ENCODE measurements around the gene RFTN1. TPM values are rescaled to one million over a fixed set of nuclear protein-coding genes. Genes with fewer than 3 reads are reported as not detected.

RFTN1 gene
- total and polyA plus RNA-seq, 7 experiments from 2014 or later = 44.8 to 68.8 (median 53.2) TPM

DNA sequence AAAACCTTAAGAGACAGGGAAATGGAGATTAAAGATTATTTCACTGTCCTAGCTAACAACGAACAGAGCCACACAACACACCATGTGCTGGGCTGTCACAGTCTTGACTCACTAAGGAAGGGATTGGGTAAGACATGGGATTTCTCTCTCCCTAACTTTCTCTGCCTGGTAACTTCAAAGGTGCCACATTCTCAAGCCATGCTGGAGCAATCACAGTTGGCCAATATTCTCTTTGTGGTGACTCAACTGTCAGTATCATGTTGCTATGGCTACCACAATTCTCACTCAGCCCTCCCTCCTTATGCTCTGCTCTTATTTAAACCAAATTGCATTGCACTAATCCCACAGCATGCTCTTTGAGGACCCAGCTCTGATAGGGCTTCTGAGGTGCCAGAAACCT lies 174.5 kb downstream of the RFTN1 start:
- H3K4me1 ChIP-seq (ENCODE audit: control insufficient read depth in 2 of 2, insufficient read depth in 2 of 2, low read length in 2 of 2) = peaks cover 22% of the 10 kb centered on the region in 2 donors
- no peaks in the 10 kb centered on the region for H3K27me3 Mint-ChIP-seq
- ATAC-seq (peak; percentile 76), DNase-seq (peak in 1 of 9 donors; percentile 29)
- intact Hi-C loops (cut with micrococcal nuclease) = loop anchor here (1.0 to 5.0 kb wide), 4 partner anchors 33 to 174 kb away; partner anchors contain the start of gene RFTN1 (in 1 of the 2)
- no peaks in the 10 kb centered on the region for H3K27me3 ChIP-seq (ENCODE audit: control insufficient read depth in 2 of 2, insufficient read depth in 2 of 2, low read length in 2 of 2)
- peak overlapping the region; percentile 69 to 92 (median 81) for H3K27ac Mint-ChIP-seq
- H3K4me1 Mint-ChIP-seq = peaks cover 48 to 87% (median 81%) of the 10 kb centered on the region in 7 donors
- CTCF ChIA-PET = interaction anchor here (1.8 to 3.3 kb wide), 2 partner anchors 19 to 49 kb away, joined by 5 to 12 read pairs; no protein-coding TSS in a partner anchor
- no peak overlapping the region for H3K4me3 ChIP-seq (ENCODE audit: low read length)
- H3K36me3 Mint-ChIP-seq = peaks cover 22 to 61% (median 45%) of the 10 kb centered on the region in 5 donors
- peak overlapping the region in 7 of 10 donors; percentile 0 to 70 (median 46) for H3K4me3 Mint-ChIP-seq
- H3K9me3 Mint-ChIP-seq = peaks cover 0 to 7% (median 0%) of the 10 kb centered on the region in 11 donors
- H3K27ac ChIP-seq (ENCODE audit: low read depth, low read length) = peak overlapping the region; percentile 62
- no peaks in the 10 kb centered on the region for H3K9me3 ChIP-seq (ENCODE audit: control insufficient read depth in 2 of 3, low read length in 3 of 3)
- H3K36me3 ChIP-seq (ENCODE audit: control insufficient read depth in 2 of 3, insufficient read depth in 3 of 3, low read length in 3 of 3) = peaks cover 0 to 47% (median 4%) of the 10 kb centered on the region in 3 experiments
- POLR2A ChIA-PET = interaction anchor here (1.0 to 1.9 kb wide), 8 partner anchors 8 to 52 kb away, joined by 3 to 9 read pairs (median 4); no protein-coding TSS in a partner anchor

- ChIA-PET POLR2A (interaction anchor here (0.7 to 2.4 kb wide), 15 partner anchors 9 to 73 kb away, joined by 3 to 9 read pairs (median 4); partner anchors contain the start of genes DPH3 and OXNAD1), CTCF (interaction anchor here (0.7 to 3.3 kb wide), 3 partner anchors 18 to 66 kb away, joined by 3 to 12 read pairs (median 5); no protein-coding TSS in a partner anchor)
- Histone ChIP-seq H3K36me3 (ENCODE audit: control insufficient read depth in 2 of 3, insufficient read depth in 3 of 3, low read length in 3 of 3) (peaks cover 0 to 43% (median 0%) of the 10 kb centered on the region in 3 experiments), H3K27ac (ENCODE audit: low read depth, low read length) (peak overlapping the region; percentile 62), H3K4me1 (ENCODE audit: control insufficient read depth in 2 of 2, insufficient read depth in 2 of 2, low read length in 2 of 2) (peaks cover 22% of the 10 kb centered on the region in 2 donors), H3K27me3 (ENCODE audit: control insufficient read depth in 2 of 2, insufficient read depth in 2 of 2, low read length in 2 of 2) (no peaks in the 10 kb centered on the region), H3K9me3 (ENCODE audit: control insufficient read depth in 2 of 3, low read length in 3 of 3) (no peaks in the 10 kb centered on the region), H3K4me3 (ENCODE audit: low read length) (no peak overlapping the region)
- Mint-ChIP-seq H3K4me1 (peaks cover 43 to 86% (median 72%) of the 10 kb centered on the region in 7 donors), H3K27me3 (no peaks in the 10 kb centered on the region), H3K4me3 (peak overlapping the region; percentile 46 to 75 (median 66)), H3K9me3 (peaks cover 0 to 1% (median 0%) of the 10 kb centered on the region in 11 donors), H3K36me3 (peaks cover 14 to 57% (median 41%) of the 10 kb centered on the region in 5 donors), H3K27ac (peak overlapping the region; percentile 79 to 92 (median 85))
- intact Hi-C loops (cut with micrococcal nuclease) = loop anchor here (1.0 to 5.0 kb wide), 4 partner anchors 34 to 175 kb away; partner anchors contain the start of gene RFTN1 (in 1 of the 2)
- DNase-seq (peak in 8 of 9 donors; percentile 32 to 60 (median 56)), ATAC-seq (peak; percentile 83)
These were observed 175.5 kb downstream of the RFTN1 start for GRCh38 chr3:16337856-16338540.

GRCh38 chr3:16336825-16337224 lies 176.7 kb downstream of the RFTN1 start:
- ChIA-PET CTCF (interaction anchor here (0.8 to 3.3 kb wide), 3 partner anchors 18 to 192 kb away, joined by 3 to 12 read pairs (median 6); no protein-coding TSS in a partner anchor), POLR2A (interaction anchor here (0.8 to 2.4 kb wide), 4 partner anchors 20 to 160 kb away, joined by 3 to 6 read pairs (median 4); no protein-coding TSS in a partner anchor)
- Mint-ChIP-seq H3K4me3 (peak overlapping the region in 2 of 10 donors; percentile 6 to 65), H3K36me3 (peaks cover 23 to 61% (median 52%) of the 10 kb centered on the region in 5 donors), H3K27ac (peak overlapping the region in 8 of 9 donors; percentile 45 to 92 (median 81)), H3K4me1 (peaks cover 39 to 93% (median 78%) of the 10 kb centered on the region in 7 donors), H3K9me3 (peaks cover 0 to 10% (median 4%) of the 10 kb centered on the region in 11 donors), H3K27me3 (no peaks in the 10 kb centered on the region)
- Histone ChIP-seq H3K27ac (ENCODE audit: low read depth, low read length) (peak overlapping the region; percentile 11), H3K27me3 (ENCODE audit: control insufficient read depth in 2 of 2, insufficient read depth in 2 of 2, low read length in 2 of 2) (no peaks in the 10 kb centered on the region), H3K9me3 (ENCODE audit: control insufficient read depth in 2 of 3, low read length in 3 of 3) (peaks cover 0 to 1% (median 0%) of the 10 kb centered on the region in 3 experiments), H3K36me3 (ENCODE audit: control insufficient read depth in 2 of 3, insufficient read depth in 3 of 3, low read length in 3 of 3) (peaks cover 0 to 53% (median 0%) of the 10 kb centered on the region in 3 experiments), H3K4me3 (ENCODE audit: low read length) (no peak overlapping the region), H3K4me1 (ENCODE audit: control insufficient read depth in 2 of 2, insufficient read depth in 2 of 2, low read length in 2 of 2) (peaks cover 22% of the 10 kb centered on the region in 2 donors)
- intact Hi-C loops (cut with micrococcal nuclease) = loop anchor here (5.0 kb wide), 2 partner anchors 35 kb away; no protein-coding TSS in a partner anchor
- ATAC-seq = no peak
- DNase-seq = no peak

DNA sequence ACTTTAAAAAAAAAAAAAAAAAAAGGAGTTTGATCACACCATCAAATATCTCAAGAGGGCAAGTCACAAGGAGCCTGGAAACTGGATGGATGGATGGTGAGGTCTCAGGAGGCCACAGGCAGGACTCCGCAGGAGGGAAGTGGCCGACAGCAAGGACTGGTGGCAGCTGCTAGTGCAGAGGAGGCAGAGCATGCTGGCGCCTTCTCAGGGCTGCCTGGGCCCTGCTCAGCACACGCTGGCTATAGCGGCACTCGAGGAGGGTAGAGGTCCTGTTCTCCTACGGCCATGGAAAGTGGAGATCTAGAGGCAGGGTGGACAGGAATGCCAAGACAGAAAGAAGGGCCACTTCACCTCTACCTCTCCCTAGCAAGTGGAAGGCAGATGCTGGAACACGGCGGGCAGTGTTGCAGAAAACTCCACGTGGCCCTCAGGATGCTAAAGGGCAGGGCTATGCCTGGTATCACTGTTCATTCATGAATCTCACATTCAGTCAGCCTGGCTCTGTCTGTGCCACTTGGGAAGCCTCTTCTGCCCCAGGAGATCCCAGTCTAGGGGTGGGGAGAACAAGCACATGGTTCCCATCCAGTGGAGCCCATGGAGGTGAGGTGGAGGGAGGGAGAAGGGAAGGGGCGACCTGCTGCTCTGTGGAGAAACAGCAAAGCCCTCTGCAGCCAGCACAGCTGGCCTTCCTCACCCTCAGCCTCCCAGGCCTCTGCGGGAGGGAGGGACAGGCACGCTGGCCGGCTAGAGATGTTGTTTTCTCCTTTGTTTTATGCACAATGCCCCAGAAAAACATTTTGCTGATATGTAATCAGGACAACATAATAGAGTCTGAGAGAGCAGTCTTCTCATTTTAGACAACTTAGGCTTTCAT lies 177.5 kb downstream of the RFTN1 start:
- intact Hi-C loops (cut with micrococcal nuclease) = loop anchor here (5.0 kb wide), 2 partner anchors 34 to 36 kb away; no protein-coding TSS in a partner anchor
- Histone ChIP-seq H3K4me3 (ENCODE audit: low read length) (no peak overlapping the region), H3K27me3 (ENCODE audit: control insufficient read depth in 2 of 2, insufficient read depth in 2 of 2, low read length in 2 of 2) (no peaks in the 10 kb centered on the region), H3K9me3 (ENCODE audit: control insufficient read depth in 2 of 3, low read length in 3 of 3) (peaks cover 0 to 9% (median 0%) of the 10 kb centered on the region in 3 experiments), H3K27ac (ENCODE audit: low read depth, low read length) (peak overlapping the region; percentile 35), H3K4me1 (ENCODE audit: control insufficient read depth in 2 of 2, insufficient read depth in 2 of 2, low read length in 2 of 2) (peaks cover 22% of the 10 kb centered on the region in 2 donors), H3K36me3 (ENCODE audit: control insufficient read depth in 2 of 3, insufficient read depth in 3 of 3, low read length in 3 of 3) (peaks cover 0 to 61% (median 6%) of the 10 kb centered on the region in 3 experiments)
- Mint-ChIP-seq H3K27ac (peak overlapping the region; percentile 51 to 91 (median 80)), H3K4me3 (peak overlapping the region in 4 of 10 donors; percentile 3 to 41 (median 24)), H3K27me3 (no peaks in the 10 kb centered on the region), H3K4me1 (peaks cover 39 to 96% (median 78%) of the 10 kb centered on the region in 7 donors), H3K9me3 (peaks cover 4 to 19% (median 10%) of the 10 kb centered on the region in 11 donors), H3K36me3 (peaks cover 29 to 67% (median 59%) of the 10 kb centered on the region in 5 donors)
- no peak for DNase-seq
- CTCF ChIA-PET = interaction anchor here (0.8 to 3.3 kb wide), 4 partner anchors 17 to 193 kb away, joined by 3 to 12 read pairs (median 4); no protein-coding TSS in a partner anchor
- POLR2A ChIA-PET = interaction anchor here (0.7 to 2.4 kb wide), 8 partner anchors 13 to 189 kb away, joined by 3 to 6 read pairs (median 4); no protein-coding TSS in a partner anchor
- ATAC-seq = no peak

DNA sequence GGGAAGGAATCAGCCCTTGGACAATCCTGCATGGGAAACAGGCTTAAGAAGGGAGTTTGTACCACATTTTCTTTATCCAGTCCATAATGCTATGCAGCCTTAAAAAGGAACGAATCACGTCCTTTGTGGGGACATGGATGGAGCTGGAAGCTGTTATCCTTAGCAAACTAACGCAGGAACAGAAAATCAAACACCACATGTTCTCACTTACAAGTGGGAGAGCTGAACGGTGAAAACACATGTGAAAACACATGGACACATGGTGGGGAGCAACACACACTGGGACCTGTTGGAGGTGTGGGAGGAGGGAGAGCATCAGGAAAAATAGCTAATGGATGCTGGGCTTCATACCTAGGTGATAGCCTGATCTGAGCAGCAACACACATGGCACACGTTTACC lies 178.2 kb downstream of the RFTN1 start:
- CTCF ChIA-PET = interaction anchor here (1.1 kb wide), 1 partner anchor 44 kb away, joined by 3 read pairs; no protein-coding TSS in a partner anchor
- H3K27me3 Mint-ChIP-seq = no peaks in the 10 kb centered on the region
- ATAC-seq (no peak), DNase-seq (no peak)
- H3K27ac Mint-ChIP-seq = peak overlapping the region; percentile 53 to 91 (median 80)
- peaks cover 4 to 25% (median 12%) of the 10 kb centered on the region in 11 donors for H3K9me3 Mint-ChIP-seq
- intact Hi-C loops (cut with micrococcal nuclease) = loop anchor here (5.0 kb wide), 2 partner anchors 33 to 37 kb away; no protein-coding TSS in a partner anchor
- no peak overlapping the region for H3K4me3 ChIP-seq (ENCODE audit: low read length)
- peaks cover 0 to 16% (median 0%) of the 10 kb centered on the region in 3 experiments for H3K9me3 ChIP-seq (ENCODE audit: control insufficient read depth in 2 of 3, low read length in 3 of 3)
- POLR2A ChIA-PET = interaction anchor here (0.7 to 1.4 kb wide), 4 partner anchors 12 to 189 kb away, joined by 3 to 6 read pairs (median 4); no protein-coding TSS in a partner anchor
- H3K36me3 ChIP-seq (ENCODE audit: control insufficient read depth in 2 of 3, insufficient read depth in 3 of 3, low read length in 3 of 3) = peaks cover 0 to 67% (median 13%) of the 10 kb centered on the region in 3 experiments
- peaks cover 35 to 96% (median 71%) of the 10 kb centered on the region in 7 donors for H3K4me1 Mint-ChIP-seq
- H3K4me3 Mint-ChIP-seq = peak overlapping the region in 3 of 10 donors; percentile 16 to 40 (median 25)
- H3K27ac ChIP-seq (ENCODE audit: low read depth, low read length) = peak overlapping the region; percentile 2
- no peaks in the 10 kb centered on the region for H3K27me3 ChIP-seq (ENCODE audit: control insufficient read depth in 2 of 2, insufficient read depth in 2 of 2, low read length in 2 of 2)
- peaks cover 34 to 69% (median 65%) of the 10 kb centered on the region in 5 donors for H3K36me3 Mint-ChIP-seq
- H3K4me1 ChIP-seq (ENCODE audit: control insufficient read depth in 2 of 2, insufficient read depth in 2 of 2, low read length in 2 of 2) = peaks cover 22% of the 10 kb centered on the region in 2 donors

All from naive thymus-derived CD4-positive, alpha-beta T cell (primary cell).